ENCODE data around the gene TUT4.
"Not testable (repeated sequence)": the region's sequence is repeated elsewhere in the genome, so short reads cannot be mapped to it uniquely, and the experiment has no call there.

The TUT4 gene, protein sequence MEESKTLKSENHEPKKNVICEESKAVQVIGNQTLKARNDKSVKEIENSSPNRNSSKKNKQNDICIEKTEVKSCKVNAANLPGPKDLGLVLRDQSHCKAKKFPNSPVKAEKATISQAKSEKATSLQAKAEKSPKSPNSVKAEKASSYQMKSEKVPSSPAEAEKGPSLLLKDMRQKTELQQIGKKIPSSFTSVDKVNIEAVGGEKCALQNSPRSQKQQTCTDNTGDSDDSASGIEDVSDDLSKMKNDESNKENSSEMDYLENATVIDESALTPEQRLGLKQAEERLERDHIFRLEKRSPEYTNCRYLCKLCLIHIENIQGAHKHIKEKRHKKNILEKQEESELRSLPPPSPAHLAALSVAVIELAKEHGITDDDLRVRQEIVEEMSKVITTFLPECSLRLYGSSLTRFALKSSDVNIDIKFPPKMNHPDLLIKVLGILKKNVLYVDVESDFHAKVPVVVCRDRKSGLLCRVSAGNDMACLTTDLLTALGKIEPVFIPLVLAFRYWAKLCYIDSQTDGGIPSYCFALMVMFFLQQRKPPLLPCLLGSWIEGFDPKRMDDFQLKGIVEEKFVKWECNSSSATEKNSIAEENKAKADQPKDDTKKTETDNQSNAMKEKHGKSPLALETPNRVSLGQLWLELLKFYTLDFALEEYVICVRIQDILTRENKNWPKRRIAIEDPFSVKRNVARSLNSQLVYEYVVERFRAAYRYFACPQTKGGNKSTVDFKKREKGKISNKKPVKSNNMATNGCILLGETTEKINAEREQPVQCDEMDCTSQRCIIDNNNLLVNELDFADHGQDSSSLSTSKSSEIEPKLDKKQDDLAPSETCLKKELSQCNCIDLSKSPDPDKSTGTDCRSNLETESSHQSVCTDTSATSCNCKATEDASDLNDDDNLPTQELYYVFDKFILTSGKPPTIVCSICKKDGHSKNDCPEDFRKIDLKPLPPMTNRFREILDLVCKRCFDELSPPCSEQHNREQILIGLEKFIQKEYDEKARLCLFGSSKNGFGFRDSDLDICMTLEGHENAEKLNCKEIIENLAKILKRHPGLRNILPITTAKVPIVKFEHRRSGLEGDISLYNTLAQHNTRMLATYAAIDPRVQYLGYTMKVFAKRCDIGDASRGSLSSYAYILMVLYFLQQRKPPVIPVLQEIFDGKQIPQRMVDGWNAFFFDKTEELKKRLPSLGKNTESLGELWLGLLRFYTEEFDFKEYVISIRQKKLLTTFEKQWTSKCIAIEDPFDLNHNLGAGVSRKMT (N-terminal part only)

DNA sequence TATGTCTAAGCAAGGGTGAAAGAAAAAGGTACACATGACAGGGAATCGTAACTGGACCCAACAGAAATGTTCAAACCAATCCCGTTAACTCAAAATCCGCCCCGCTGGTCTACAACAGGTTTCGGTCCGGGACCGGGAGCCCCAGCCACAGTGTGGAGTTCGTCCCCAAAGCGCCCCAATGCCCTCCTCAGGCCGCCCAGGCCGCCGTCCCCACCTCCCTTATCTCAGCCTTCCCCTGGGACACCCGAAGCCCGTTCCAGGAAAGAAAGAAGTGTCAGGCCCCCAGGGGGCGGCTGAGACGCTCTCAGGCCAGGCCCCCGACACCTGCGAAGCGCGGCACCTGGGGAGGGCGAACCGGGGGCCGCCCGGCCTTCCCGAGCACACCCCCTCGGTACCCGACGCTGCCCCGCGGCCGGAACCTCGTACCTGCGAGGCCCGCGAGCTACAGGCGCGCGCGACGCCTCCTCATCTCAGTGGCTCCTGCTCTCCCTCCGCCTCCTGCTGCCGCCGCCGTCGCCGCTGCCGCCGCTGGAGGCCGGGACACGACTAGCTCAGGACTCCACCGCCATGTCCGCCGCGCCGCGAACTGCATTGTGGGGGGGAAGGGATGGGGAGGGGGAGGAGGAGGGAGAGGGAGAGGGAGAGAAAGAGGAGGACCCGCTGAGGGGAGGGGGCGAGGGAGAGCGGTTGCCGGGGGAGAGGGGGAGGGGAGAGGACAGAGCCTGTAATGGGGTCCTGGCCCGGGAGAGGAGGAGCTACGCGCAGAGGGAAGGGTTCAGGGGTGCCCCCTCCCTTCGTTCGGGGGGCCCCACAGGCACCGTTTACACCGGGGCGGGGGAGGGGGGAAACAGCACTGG lies at the start of gene TUT4:
Gene TUT4 (minus strand): TSS at position 588 of the 857 bp plus-strand sequence. CDS start 26,812 bp downstream, outside the sequence.
- DNase-seq (ENCODE audit: low read depth, low spot score) = peak; percentile 27

DNA sequence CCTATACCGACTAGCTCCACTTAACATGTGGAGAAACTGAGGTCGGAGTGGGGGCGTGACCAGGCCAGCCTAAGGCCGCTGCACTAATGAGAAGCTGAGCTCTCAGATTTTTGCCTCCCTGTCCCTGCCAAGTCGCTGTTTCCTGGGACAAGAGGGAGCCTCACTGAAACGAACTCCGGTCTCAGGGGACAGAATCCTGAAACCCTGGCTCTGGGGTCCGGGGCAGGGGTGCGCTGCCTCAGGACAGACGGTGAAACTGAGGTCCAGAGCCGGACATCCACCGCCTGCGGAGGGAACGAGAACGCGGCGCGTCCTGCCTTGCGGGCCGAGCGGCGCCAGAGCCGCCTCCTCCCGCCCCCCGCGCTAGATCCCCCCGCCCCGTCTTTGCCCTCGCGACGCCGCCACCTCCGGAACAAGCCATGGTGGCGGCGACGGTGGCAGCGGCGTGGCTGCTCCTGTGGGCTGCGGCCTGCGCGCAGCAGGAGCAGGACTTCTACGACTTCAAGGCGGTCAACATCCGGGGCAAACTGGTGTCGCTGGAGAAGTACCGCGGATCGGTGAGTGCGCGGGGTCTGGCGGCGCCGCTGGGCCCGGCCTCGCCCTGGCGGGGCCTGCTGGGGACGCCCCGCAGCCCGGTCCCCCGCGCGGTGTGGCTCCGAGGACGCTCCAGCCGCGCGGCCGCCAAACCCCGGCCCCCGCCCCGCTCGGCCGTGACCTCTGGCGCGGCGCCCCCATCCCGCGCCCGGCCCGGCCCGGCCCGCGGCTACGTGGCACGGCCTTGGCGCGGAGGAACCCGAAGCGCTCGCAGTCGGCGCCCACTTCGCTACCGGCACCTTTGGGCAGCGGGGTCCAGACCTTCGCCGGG lies 49.3 kb upstream of the TUT4 start, which contains the start of gene GPX7:
Gene GPX7 (plus strand): TSS at position 381 of the 865 bp plus-strand sequence. CDS start 39 bp downstream, at position 420.
- DNase-seq (ENCODE audit: low read depth, low spot score) = peak; percentile 11

DNA sequence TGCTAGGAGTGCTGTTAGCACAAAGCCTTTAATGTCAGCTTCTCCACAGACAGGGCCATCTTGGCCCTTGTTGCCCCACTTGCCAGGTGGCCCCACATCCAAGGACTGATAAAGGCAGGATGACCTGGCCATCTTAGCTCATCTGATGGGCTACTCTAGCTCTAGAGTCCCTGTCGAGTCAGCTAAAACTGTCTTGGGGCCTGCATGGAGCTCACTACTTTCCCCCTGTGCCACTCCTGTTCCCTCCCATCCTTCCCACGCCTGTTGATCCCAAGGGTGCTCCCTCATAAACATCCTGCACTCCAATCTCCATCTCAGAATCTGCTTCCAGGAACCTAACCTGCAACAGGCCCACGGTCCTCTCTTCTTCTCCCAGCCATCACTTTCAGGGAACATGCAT lies 48.6 kb upstream of the TUT4 start:
- DNase-seq (ENCODE audit: low read depth, low spot score) = no peak

DNA sequence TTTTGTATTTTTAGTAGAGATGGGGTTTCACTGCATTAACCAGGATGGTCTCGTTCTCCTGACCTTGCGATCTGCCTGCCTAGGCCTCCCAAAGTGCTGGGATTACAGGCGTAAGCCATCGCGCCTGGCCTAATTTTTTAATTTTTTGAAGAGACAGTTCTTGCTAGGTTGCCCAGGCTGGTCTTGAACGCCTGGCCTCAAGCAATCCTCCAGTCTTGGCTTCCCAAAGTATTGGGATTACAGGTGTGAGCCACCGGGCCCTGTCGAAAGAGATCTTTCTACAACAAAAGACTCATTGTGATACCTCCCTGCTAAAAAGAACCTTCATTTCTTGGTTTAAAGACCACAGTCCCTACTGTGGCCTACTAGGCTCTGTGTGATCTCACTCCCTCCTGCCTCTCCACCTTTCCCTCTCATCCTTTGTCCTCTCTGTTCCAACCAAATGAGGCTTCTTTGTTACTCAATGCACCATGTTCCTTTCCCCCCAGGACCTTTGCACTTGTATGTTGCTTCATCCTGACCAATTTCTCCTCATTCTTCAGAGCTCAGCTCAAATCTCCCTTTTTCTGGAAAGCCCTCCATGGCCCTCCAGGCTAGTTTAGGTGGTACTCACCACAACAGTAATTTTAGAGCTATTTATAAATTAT lies 47.8 kb upstream of the TUT4 start:
- no peak for DNase-seq (ENCODE audit: low read depth, low spot score)

DNA sequence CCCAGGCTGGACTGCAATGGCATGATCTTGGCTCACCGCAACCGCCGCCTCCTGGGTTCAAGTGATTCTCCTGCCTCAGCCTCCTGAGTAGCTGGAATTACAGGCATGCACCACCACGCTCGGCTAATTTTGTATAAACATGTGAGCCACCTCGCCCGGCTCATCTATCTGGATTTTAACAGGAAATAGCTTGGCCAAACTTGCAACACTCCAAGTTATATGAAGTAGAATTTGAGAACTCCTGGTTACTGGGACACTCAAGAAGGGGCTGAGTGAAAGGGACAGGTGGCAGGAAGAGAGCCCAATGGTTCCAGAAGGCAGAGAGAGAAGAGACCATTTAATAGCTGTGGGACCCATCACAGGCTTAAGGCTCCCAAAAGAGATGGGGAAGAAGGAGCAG lies 46.3 kb upstream of the TUT4 start:
- no peak for DNase-seq (ENCODE audit: low read depth, low spot score)

DNA sequence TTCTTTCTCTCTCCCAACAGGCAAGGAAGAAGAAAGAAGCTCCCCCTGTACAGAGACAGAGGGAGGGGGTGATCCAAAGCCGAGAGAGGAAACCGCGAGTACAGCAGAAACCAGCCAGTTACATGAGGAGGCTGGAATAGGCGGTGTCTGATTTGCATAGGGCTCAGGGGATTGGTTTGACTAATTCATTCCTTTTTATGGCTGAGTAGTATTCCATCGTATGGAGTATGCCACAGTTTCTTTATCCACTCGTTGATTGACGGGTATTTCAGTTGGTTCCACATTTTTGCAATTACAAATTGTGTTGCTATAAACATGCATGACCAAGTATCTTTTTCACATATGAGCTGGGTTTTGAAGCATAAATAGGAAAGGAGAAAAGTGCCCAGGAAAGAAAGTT lies 45.8 kb upstream of the TUT4 start:
- no peak for DNase-seq (ENCODE audit: low read depth, low spot score)

DNA sequence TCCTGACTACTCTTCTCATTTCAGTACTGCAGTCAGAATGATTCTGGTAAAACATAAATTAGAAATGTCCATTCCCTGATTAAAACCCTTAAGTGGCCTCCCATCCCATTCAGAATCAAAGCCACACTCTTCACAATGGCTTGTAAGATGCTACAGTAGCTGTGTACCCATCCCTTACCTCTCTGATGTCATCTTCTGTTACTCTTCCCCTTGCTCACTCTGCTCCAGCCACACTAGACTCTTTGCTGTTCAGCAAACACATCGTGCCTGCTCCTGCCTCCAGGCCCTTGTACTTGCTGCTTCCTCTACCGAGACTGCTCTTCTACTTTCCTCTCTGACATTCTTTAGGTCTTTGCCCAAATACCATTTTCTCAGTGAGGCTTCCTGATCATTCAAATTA lies 45.0 kb upstream of the TUT4 start:
- no peak for DNase-seq (ENCODE audit: low read depth, low spot score)

DNA sequence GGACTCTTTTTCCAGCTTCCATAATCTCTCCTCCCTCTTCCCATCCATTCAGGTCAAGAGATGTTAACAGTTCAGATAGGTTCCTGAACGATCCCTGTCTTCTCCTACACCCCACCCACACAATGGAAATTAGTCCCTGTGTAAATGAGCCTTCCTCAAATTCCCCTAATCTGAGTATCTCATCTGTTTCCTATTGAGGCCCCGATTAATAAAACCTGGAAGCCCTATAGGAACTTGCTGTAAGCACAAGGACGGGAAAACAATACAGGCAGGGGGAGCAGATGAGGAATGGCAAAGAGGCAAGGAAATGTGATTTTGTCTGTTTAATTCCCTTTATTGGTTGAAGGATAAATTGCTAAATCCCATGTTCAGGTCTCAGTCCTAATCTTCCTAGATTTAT lies 42.2 kb upstream of the TUT4 start:
- no peak for DNase-seq (ENCODE audit: low read depth, low spot score)

DNA sequence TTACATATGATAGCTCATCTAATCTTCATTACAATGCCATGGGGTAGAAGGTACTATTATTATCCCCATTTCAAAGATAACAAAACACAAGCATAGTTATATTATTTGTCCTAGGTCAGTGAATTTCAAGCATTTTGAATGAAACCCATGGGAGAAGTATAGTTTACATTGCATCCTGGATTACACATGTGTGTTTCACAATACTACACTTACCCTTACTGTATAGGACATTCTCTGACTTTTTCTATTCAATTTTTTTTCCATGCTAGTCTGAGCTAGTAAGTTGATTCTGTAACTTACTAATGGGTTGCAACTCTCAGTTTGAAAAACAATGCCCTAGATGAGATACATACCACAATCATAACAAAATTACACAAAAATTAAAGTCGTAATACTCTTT lies 40.6 kb upstream of the TUT4 start:
- DNase-seq (ENCODE audit: low read depth, low spot score) = no peak

DNA sequence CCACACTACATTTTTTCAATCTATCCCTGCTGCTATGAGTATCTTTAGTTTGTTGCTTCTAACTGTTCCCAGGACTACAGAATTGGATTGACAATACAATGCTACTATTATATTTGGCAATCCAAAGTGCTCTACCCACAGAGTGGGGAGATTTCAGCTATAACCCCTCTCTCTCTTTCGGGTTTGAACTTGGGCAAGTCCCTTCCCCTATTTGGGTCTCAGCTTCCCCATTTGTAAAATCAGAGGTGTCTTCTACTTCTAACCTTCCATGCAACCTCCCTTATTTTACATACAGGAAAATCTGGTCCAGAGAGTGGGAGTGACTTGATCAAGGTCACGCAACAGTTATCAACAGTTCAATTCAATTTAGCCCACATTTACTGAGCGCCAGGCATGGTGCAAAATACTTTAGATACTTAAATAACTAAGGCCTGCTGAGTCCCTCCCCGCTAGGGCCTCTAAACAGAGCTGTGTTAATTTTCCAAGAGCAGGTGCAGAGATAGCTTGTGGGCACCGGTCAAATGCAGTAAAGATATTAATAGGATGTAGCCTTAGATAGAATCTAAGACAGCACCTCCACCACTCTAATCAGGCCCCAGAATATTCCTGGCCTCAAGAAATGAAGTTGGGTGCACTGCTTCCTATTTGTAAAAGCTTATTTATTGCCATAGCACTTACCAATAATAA lies 39.9 kb upstream of the TUT4 start:
- no peak for DNase-seq (ENCODE audit: low read depth, low spot score)

DNA sequence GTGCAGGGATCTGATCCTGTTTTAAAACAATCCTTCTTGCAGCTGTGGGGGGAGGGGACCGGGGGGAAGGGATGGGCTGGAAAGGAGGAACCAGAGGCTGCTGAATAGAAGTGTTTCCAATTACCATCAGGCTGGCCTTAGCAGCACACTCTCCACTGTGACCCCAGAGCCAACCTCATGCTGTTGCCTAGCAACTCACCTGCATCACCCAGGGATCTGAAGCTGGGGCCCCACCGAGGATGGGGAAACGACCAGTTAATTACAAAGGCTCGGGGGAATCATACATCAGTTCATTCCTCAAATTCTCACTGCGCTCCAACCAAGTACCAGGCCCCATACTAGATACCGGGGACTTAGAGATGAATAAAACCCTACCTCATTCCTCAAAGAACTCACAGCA lies 37.4 kb upstream of the TUT4 start:
- DNase-seq (ENCODE audit: low read depth, low spot score) = no peak

DNA sequence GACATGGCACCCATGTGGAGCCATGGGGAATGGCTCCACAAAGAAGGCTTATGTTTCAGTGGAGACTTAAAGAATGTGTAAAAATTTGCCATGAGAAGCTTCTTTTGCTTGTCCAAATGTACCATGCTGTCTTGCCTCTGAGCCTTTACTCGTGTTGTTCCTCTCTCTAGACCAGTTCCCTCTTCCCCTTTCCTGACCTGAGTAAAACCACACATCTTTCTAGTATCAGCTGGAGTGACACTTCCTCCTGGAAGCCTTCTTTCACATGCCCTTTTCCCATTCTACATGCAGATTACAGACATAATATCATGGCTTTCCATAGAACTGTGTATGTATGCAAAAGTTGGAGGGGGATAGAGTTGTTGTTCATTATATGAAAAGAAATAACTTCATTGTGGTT lies 35.6 kb upstream of the TUT4 start:
- DNase-seq (ENCODE audit: low read depth, low spot score) = no peak

DNA sequence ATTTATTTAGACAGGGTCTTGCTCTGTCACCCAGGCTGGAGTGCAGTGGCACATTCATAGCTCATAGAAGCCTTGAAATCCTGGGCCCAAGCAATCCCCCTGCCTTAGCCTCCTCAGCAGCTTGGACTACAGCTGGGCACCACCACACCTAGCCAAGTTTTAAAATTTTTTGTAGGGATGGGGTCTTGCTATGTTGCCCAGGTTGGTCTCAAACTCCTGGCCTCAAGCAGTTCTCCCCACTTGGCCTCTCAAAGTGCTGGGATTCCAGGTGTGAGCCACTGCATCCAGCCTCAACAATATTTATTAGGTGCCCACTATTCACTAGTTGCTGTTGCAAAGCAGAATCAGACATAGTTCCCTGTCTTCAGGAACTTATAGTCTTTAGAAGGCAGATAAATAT lies 35.1 kb upstream of the TUT4 start:
- DNase-seq (ENCODE audit: low read depth, low spot score) = no peak

DNA sequence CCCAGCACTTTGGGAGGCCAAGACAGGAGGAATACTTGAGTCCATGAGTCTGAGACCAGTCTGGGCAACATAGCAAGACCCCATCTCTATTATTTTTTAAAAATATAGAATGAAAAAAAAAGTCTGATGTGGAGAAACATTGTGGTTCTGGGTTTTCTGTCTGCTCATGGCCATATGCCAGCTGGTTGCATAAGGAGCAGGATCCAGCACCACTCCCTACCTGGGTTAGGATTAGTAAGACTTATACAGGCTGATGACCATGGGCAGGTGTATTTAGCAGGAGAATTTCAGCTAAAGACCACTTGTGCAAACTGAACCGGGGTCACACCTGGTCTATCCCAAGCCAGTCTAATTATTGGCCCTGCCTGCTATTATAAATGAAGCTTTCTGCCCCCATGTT lies 32.6 kb upstream of the TUT4 start:
- DNase-seq (ENCODE audit: low read depth, low spot score) = no peak

DNA sequence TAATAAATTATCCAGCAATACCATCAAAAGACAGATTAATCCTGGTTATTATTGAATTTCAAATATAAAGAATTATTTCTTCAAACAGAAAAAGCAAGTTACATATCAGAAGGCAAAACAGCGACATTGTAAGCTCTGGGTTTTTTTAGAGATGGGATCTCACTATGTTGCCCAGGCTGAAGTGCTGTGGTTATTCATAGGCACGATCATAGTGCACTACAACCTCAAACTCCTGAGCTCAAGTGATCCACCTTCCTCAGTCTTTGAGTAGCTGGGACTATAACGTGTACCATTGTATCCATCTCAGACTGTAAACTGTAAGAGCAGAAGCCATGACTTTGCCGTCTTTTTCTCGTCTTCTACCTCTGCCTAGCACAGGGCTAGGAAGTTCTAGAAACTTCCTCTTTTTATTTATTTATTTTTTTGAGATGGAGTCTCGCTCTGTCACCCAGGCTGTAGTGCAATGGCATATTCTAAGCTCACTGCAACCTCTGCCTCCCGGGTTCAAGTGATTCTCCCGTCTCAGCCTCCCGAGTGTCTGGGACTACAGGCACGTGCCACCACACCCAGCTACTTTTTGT lies 29.3 kb upstream of the TUT4 start:
- no peak for DNase-seq (ENCODE audit: low read depth, low spot score)

DNA sequence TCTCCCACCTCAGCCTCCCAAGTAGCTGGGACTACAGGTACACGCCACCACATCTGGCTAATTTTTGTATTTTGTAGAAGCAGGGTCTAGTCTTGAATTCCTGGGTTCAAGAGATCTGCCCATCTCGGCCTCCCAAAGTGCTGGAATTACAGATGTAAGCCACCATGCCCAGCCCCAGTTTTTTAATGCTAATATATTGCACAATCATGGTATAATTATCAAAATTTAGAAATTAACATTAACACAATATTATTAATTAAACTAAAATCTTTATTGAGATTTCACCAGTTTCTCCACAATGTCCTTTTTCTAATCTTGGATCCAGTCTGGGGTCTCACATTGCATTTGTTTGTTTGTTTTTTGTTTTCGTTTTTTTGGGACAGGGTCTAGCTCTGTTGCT lies 27.4 kb upstream of the TUT4 start:
- no peak for DNase-seq (ENCODE audit: low read depth, low spot score)

DNA sequence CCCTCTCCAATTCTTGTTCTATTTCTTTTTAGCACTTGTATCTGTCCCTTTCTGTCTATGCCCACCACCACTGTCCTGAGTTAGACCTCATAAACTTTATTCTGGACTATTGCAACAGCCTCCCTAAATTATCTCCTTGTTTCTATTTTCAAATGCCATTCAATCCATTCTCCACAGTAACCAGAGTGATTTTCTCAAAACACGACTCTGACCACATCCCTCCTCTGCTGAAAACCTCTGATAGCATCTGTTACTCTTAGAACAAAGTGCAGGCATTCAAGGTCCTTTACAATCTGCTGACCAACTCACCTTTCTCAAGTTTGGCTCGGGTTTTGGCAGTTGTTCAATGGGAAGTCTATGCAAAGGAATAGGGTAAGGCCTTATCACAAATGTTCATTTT lies 26.5 kb upstream of the TUT4 start:
- no peak for DNase-seq (ENCODE audit: low read depth, low spot score)

DNA sequence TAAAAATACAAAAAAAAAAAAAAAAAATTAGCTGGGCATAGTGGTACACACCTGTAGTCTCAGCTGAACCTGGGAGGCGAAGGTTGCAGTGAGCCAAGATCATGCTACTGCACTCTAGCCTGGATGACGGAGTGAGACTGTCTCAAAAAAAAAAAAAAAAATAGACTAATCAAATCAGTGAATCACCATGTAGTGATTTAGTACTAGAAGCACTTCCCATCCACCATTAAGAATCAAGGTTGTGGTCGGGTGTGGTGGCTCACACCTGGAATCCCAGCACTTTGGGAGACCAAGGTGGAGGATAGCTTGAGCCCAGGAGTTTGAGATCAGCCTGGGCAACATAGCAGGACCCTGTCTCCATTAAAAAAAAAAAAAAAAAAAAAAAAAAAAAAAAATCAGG lies 25.2 kb upstream of the TUT4 start:
- not testable (repeated sequence) for DNase-seq (ENCODE audit: low read depth, low spot score)

DNA sequence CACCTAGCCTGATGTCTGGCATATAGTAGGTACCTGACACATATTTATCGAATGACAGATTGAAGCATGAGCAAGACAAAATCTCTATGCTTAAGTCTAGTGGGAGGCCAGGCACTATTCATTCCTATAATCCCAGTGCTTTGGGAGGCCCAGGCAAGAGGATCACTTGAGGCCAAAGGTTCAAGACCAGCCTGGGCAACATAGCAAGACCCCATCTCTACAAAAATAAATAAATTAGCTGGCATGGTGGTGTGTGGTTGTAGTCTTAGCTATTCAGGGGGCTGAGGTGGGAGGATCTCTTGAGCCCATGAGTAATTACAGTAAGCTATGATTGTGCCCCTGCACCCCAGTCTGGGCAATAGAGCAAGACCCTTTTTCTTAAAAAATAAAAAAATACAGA lies 23.2 kb upstream of the TUT4 start:
- DNase-seq (ENCODE audit: low read depth, low spot score) = no peak
